HG02642 (cell line): ENCODE measurements around the gene BIK.

Experiments used
- ATAC-seq: cut with Tn5 transposase; IDR thresholded peaks from one replicate; pipeline ENCODE4 v1.9.1; 2021; ENCODE audit warnings: mild to moderate bottlenecking; ENCODE audit not compliant: unreplicated experiment, poor library complexity

The BIK gene

GRCh38 chr22:43157874-43158546 lies 47.5 kb downstream of the BIK start:
- no peak for ATAC-seq

- ATAC-seq, result no peak
These were observed 48.4 kb downstream of the BIK start for GRCh38 chr22:43158778-43159483.

DNA sequence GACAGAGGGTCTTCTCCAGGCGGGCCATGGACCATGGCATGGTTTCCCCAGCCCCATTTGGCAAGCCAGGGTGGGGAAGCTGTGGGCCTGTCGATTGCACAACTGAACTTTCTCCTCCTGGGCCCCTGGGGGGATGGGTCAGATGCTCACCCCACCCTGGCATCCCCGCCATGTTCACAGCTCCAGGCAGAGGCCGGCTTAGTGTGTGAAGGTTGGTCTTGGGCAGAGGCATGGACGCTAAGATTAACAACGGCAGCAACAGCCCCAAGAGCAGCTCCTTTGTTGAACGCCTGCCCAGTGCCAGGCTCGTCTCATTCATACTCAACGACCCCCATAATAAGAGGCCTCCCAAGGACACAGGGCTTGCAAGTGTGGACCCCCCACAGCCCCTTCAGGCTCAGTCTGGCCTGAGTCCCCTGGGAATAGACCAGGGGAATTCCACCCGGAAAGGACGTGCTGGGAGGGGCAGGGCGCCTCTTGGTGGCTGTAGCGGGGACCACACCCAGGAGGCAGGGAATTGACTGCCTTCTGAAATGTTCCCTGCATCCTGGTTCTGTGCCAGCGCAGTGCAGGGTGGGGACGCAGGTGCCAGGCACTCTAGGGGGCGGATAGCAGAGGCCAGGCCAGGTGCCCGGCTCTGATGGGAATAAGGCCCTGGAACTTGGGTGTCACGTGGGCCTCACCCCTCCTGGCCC lies 49.1 kb downstream of the BIK start:
- no peak for ATAC-seq

DNA sequence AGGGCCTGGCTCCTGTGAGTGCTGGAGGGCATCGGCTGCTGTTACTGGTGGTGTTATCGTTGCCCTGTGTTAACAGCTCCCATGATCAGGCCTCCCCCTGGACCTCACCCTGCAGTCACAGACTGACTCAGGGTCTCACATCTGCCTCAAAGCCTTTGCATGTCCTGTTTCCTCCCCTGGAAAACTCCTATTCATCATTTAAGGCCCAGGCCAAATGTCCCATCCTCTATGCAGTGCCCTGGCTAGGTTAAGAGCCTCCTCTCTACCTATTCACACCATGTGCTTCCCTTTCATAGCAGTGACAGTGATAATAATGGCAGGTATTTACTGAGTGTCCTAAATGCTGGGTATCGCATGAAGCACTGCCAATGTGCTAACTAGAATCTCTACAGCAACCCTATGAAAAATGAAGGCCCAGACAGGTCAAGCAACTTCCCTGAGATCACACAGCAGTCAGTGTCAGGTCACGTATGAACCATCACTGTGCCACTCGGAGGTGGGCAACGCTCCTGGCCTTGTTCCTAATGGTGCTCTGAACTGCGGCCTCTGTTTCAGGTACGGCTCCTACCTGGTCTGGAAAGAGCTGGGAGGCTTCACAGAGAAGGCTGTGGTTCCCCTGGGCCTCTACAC lies 50.1 kb downstream of the BIK start:
- ATAC-seq, result no peak

- ATAC-seq, result no peak
These were observed 52.0 kb downstream of the BIK start for GRCh38 chr22:43162412-43163150.

GRCh38 chr22:43163241-43163795 lies 52.8 kb downstream of the BIK start:
- no peak for ATAC-seq

DNA sequence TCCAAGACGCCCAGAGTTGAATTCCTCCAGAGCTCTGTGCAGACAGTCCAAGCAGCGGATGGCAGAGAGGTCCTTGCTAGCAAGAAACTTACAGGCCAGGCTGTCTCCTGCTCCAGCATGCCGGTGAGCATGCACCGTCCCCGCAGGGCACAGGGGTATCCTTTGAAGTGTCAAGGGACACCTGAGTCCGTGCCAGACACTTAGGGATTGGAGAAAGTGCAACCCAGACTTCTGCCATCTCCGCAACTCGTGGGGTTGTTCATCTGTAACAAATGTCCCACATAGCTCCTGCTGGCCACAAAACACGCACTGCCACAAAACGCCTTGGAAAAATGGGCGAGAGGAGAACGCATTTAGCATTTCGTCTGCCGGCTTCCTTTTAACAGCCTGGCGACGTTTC lies 54.1 kb downstream of the BIK start:
- no peak for ATAC-seq

DNA sequence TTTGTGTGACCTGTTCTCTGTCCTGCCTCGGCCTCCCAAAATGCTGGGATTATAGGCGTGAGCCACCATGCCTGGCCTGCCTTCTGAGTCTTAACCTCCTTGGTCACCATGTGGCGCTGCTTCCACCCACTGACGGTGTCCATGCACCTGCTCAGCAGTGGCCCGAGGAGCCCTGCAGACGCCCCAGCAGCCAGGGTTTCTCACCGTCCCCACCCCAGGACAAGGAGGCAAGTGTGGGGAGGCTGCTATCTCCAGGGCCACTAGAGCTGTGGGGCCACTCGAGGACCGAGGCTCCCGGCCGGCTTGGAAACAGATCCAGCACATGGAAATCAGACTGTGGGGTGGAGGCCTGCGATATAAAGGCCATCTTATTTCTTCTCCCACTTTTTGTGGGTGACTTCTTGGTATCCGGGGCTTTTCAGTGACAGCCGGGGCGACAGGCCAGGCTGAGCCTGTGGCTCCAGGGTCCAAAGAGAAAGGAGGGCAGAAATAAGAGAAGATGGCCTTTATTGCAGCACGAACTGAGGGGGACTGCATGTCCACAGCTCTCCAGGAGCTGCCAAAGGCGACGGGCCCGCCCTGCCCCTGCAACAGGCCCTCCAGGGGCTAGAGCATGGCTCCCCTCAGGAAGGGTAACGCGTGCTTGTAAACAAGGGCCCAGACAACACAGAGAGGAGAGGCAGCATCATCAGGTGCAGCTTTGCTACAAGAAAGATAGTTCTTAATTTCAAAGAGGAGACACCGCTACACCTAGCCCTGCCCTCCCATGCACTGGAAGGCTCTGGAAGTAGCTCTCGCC lies 55.8 kb downstream of the BIK start:
- no peak for ATAC-seq

GRCh38 chr22:43167001-43167589 lies 56.5 kb downstream of the BIK start:
- ATAC-seq, result no peak

DNA sequence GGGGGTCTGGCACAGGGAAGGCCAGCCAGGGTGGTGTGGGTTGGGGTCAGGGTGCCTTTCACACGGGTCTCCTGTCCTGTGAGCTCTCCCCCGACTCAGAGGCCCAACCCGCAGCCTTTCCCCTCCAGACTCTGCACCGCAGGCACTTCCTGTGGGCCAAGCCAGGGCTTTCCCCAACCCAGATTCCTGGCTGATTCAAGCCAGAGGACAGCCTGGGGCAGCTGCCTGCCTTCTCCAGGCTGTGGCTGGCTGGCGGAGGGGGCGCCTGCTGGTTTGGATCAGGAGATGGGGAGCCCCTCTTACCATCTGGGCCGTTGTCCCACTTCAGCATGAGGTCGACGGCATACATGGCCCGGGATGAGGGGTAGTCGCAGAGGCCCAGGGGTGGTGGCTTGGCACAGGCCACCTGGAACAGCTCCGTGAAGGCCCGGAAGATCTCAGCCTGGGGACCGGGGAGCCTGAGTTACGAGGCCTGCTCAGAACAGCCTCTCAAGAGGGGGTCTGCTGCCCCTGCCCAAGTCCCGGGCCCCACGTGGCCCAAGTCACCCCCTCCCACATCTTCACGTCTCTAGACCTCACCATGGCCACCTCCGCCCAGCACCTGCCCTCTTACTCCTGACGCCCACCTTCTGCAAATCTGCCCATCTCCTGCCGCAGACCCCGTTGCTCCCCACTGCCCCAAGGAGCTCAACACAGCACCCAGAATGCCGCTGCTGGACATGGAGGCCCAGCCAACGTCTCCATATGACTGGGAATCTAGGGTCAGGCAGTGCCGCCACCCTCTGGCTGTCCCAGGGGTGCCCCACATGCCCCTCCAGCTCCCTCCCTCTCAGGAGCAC lies 58.1 kb downstream of the BIK start:
- no peak for ATAC-seq

DNA sequence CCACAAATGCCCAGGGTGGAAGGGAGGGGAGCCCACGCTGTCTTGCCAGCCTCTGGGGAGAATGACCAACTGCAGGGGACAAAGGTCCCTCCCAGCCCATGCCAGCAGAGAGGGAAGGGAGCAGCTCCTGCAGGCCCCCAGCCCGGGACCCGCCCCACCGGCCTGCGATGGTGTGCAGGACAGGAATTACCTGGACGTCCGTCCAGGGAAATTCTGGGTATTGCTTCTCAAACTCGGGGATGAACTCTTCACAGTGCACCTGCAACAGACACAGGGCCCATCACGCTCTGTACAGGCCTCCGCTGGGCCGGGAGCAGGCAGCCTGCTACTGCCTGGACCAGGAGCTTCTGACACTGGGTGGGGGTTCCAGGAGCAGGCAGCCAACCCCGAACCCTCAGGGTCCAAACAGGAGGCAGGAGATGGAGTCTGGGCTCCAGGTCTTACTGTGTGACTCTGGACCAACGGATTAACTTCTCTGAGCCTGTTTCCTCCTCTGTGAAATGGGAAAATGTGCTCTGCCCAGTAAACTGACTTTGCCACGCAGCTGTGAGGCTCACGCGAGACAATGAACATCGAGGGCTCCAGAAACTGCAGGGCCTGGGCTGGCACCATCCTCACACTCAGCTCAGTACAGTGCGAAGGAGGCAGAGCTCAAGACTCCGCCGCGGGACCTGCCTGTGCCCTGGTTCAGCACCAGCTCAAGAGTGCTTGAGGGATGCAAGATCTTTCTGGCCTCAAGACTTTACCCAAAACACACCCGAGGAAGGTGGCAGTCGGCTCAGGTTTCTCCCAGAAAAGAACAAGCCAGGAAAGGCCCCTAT lies 59.0 kb downstream of the BIK start:
- no peak for ATAC-seq

- no peak for ATAC-seq
These were observed 59.6 kb downstream of the BIK start for GRCh38 chr22:43170131-43170480.

- no peak for ATAC-seq
These were observed 60.5 kb downstream of the BIK start for GRCh38 chr22:43171019-43171491.

GRCh38 chr22:43171607-43172006 lies 61.1 kb downstream of the BIK start:
- ATAC-seq, result no peak

GRCh38 chr22:43172191-43172590 lies 61.6 kb downstream of the BIK start:
- no peak for ATAC-seq

GRCh38 chr22:43173566-43173965 lies 63.0 kb downstream of the BIK start:
- ATAC-seq, result no peak
